ENCODE results near the gene AGPAT3.

Gene AGPAT3

DNA sequence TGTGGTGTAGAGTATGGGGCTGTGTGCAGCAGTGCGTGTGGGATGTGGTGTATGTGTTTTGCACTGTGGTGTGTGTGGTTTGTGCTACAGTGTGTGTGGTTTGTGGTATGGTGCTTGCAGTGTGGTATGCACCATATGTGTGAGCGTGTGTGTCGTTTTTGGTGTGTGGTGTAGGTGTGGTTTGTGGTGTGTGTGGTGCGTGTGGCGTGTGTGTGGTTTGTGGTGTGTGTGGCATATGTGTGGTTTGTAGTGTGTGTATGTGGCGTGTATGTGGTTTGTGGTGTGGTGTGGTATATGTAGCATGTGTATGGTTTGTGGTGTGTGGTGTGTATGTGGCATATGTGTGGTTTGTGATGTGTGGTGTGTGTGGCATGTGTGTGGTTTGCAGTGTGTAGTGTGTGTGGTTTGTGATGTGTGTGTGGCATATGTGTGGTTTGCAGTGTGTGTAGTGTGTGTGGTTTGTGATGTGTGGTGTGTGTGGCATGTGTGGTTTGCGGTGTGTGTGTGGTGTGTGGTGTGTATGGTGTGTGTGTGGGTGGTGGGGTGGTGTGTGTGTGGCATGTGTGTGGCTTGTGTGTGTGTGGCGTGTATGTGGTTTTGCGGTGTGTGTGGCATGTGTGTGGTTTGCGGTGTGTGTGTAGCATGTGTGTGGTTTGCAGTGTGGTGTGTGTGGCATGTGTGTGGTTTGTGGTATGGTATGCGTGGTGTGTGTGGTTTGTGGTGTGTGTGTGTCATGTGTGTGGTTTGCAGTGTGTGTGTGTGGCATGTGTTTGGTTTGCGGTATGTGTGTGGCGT is 93.5 kb downstream of the AGPAT3 start:
- no peak for FAIRE-seq

DNA sequence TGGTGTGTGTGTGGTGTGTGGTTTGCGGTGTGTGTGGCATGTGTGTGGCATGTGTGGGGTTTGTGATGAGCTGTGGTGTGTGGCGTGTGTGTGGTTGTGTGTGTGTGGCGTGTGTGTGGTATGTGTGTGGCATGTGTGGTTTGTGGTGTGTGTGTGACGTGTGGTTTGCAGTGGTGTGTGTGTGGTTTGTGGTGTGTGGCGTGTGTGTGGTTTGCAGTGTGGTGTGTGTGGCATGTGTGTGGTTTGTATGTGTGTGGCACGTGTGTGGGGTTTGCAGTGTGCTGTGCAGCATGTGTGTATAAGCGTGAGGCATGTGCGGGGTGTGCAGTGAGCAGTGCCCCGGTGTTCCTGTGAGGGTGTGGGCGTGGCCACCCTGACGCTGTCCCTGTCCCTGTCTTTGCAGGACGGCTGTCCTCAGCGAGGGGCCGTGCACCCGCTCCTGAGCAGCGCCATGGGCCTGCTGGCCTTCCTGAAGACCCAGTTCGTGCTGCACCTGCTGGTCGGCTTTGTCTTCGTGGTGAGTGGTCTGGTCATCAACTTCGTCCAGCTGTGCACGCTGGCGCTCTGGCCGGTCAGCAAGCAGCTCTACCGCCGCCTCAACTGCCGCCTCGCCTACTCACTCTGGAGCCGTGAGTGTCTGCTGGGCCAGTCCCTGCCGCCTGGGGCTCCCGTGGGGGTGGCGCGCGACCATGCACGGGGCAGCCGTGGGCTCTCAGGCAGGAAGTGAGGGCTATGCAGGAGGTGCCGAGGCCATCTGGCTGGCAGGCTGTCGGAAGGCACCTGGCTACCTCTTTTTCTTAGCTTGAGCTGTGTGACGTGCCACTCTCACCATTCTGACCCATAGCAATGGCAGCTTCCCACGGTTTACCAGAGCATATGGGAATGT is 94.5 kb downstream of the AGPAT3 start:
- FAIRE-seq, result no peak

DNA sequence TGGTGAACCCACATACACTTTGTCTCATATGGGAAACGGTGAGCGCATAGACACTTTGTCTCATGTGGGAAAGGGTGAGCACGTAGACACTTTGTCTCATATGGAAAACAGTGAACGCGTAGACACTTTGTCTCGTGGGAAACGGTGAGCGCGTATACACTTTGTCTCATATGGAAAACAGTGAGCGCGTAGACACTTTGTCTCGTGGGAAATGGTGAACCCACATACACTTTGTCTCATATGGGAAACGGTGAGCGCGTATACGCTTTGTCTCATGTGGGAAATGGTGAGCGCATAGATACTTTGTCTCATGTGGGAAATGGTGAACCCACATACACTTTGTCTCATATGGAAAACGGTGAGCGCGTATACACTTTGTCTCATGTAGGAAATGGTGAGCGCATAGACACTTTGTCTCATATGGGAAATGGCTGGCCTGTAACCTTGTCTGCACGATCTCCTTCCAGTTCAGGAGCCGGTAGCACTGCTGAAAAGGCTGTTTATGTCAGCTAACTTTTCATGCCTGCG is 96.4 kb downstream of the AGPAT3 start:
- no peak for FAIRE-seq

DNA sequence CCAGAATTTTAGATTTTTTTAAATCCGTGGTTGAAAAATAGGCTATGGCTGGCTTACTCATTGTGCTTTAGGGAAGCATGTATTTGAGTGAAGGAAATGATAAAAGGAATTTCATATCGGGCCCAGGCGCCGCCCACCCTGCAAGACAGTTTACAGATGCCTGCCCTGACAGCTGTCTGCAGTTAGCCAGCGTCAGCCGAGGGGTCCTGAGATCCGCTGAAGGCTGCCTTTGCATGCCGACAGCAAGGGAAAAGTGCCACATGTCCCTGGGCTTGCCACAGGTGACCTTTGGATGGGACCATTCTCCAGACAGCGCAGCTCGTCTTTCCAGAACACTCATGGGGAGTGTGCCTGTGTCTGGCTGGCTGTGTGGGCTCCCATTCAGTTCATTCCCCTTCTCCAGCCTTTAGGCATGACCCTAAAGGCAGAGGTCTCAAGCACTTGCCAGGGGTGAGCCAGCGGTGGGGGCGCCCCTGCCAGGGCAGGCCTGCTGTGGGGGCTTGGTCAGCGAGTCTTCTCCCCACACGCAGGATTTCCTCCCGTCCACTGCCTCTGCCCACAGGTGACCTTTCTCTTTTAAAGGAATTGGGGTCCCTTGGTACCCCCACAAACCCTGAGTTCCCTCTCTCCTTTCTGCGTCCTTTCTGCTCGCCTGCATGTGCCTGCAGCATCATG is 101.0 kb downstream of the AGPAT3 start:
- no peak for FAIRE-seq

DNA sequence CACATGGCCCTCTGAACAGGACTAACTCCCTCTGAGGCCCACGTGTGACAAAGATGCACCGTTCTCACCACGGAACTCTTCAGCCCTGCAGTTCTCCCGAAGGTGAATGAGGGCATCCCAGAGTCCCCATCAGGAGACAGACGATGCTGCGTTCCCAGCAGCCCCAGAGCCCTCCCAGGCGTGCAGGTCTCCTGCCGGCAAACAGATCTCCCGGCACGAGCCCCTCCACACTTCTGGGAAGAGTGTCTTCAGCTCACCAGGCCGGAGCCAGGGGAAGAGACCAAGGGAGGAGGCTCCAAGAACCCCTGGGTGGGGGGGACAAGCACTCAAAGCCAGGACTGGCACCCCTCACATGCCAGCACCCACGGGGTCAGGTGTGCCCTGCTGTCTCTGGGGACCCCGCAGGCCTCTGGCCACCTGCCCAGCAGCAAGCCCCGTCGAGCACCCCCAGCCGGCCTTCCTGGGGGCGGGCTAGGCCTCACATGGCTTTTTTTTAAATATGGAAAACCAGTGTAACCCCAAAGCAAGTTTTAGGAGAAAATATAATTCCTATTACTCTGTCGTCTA is 102.0 kb downstream of the AGPAT3 start:
- FAIRE-seq, result no peak

DNA sequence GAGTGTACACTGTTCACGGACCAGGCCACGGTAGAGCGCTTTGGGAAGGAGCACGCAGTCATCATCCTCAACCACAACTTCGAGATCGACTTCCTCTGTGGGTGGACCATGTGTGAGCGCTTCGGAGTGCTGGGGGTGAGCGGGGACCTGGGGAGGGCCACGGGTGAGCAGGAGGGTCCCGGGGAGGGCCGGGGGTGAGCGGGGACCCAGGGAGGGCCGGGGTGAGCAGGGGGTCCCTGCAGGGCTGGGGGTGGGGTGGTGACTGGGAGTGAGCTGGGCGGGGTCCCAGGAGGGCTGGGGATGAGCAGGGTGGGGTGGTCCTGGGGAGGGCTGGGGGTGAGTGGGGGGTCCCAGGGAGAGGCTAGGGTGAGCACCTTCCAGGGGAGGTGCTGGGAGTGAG is 103.0 kb downstream of the AGPAT3 start:
- FAIRE-seq, result no peak

DNA sequence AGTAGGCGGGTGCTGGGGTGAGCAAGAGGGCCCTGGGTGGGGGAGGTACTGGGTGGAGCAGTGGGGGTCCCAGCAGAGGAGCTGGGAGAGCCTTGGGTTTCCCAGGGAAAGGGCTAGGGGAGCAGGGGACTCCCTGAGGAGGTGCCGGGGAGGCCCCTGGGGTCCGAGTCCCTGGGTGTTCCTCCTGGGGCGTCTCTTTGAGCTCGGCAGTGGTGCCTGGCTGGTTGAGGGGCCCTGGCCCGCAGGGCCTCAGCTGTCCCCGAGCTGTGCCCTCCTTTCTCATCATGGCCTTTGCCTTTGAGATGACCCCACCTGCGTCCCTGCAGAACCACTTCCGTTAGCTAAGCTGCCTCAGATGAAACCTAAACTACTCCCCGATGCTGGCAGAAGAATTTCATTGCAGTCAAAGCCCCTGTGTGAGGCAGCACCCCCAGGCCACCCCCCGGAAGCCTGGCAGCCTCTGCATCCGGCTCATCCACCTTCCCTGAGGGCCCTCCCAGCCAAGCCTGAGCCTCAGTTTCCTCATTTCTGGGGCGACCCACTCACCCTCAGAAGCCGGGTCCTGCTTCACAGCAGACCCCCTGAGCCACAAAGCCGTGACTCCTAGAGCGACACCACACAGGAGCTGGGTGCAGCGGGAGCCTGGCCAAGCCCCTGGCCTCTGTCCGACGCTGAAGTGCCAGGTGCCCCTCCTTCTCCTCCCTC is 103.5 kb downstream of the AGPAT3 start:
- FAIRE-seq, result no peak

DNA sequence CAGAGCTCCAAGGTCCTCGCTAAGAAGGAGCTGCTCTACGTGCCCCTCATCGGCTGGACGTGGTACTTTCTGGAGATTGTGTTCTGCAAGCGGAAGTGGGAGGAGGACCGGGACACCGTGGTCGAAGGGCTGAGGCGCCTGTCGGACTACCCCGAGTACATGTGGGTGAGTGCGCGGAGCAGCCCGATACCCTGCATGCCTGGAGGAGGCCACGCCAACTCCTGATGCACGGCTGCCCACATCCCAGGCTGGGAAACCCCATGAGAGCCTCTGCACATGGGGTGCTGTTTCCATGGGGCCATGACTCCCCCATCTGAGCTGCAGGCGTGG is 104.1 kb downstream of the AGPAT3 start:
- FAIRE-seq, result no peak

DNA sequence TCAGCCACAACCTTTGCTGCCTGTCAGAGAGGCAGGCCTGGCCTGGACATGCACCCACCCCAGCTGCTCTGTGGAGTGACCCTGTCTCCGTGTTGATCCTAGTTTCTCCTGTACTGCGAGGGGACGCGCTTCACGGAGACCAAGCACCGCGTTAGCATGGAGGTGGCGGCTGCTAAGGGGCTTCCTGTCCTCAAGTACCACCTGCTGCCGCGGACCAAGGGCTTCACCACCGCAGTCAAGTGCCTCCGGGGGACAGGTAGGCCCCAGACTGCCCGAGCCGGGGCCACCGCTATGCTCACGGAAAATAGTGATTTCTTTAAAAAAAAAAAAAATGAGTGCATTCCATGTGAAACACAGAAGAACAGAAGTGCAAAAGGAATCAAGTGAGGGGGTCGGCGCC is 105.5 kb downstream of the AGPAT3 start:
- no peak for FAIRE-seq

DNA sequence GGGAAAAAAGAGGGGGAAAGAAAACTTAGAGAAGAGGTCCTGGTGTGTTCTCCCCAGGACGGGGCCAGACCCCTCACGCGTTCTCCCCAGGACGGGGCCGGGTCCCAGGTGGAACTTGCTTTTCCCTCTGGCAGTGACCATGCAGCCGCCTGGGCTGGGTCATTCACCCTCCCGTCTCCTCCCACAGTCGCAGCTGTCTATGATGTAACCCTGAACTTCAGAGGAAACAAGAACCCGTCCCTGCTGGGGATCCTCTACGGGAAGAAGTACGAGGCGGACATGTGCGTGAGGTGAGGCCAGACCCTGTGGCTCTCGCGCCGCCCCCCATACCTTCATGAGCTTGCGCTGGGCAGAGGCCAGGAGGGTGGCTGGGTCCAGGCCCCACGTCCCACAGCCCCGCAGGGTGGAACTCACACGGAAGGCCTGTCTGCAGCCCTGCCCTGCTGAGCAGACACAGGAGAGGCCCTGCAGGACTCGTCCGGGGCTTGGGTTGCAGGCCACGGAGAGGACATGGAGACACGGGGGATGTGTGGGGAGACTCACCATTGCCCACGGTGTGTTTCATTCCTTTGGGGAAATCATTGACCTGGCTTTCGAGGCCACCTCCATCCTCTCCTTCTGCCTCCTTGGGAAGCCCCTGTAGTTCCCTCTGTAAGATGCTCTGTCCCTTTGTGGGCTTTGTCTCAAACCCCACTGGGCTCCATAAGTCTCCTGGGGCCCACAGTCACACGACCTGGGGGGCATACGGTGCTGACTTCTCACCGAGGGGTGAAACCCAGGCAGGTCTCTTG is 106.4 kb downstream of the AGPAT3 start:
- FAIRE-seq, result no peak

DNA sequence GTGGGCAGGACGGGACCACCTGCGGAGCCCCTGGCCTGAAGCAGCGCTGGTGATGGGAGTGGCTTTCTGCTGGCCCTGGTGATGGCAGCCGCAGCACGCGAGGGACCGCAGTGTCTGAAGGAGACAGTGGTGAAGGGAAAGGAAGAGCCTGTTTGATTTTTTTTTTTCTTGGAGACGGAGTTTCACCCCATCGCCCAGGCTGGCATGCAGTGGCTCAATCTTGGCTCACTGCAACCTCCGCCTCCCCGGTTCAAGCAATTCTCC is 106.9 kb downstream of the AGPAT3 start:
- FAIRE-seq, result no peak

DNA sequence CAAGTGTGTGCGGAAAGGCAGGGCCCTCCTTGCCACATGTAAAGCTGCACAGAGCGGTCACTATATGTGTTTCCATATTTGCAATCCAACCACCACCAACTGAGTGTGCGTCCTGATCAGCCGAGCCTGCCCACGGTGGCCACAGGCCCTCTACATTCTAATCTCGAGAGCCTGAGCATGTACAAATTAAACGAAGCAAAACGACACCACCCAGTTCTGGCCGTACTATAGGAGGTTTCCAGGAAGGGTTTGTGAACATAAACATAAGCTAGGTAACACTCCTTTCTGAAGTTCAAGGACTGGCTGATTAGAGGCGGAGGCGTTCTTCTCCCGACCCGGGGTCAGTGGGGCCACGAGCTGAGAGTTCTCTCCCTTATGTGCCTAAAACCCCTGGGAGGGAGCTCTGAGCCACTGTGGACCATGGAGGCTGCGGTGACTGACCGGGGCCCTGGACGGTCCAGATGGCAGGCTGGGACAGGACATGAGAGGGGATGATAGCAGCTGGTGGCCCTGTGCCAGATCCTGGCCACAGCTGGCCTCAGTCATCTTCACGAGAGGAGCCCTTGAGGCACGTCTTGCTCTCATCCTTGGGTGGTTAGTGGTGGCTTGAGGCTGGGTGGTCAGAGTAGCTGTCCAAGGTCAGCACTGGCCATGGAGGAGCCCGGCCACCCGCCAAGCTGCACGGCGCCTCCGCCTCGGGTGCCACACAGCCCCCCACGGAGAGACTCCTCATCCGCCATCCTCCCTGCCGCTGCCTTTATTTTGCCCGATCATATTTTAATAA is 108.0 kb downstream of the AGPAT3 start:
- FAIRE-seq, result no peak

DNA sequence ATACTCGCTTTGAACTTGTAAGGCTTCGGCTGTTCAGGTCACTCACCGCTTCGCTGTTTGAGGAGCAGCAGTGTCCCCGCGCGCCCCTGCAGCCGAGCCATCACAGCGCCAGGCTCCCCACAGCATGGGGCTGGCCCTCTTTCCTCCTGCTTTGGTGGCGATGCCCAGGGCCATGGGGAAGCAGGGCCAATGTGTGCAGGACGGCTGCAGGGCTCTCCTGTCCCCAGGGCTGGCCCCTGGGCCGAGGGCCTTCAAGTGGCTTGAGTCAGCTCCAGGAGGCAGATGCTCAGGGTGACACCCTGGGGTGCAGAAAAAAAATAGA is 108.6 kb downstream of the AGPAT3 start:
- no peak for FAIRE-seq

DNA sequence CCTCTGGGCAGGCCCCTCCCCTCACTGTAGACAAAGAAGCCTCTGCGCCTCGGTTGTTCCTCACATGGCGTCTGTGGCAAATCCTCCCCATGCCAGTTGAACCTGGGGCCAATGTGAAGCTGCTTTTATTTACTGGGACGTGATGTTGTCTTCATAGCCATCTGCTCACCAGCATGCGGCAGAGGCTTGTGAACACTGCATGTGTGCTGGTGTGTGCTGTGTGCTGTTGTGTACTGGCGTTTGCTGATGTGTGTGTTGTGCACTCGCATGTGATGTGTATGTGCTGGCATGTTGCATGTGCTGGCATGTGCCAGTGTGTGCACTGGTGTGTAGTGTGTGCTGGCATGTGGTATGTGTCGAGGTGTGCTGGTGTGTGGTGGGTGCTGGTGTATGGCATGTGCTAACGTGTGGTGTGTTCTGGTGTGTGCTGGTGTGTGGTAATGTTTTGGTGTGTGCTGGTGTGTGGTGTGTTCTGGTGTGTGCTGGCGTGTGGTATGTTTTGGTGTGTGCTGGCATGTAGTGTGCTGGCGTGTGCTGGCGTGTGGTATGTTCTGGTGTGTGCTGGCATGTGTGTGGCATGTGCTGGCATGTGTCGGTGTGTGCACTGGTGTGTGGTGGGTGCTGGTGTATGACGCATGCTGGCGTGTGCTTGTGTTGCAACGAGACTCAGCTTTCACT is 109.9 kb downstream of the AGPAT3 start:
- FAIRE-seq, result no peak

DNA sequence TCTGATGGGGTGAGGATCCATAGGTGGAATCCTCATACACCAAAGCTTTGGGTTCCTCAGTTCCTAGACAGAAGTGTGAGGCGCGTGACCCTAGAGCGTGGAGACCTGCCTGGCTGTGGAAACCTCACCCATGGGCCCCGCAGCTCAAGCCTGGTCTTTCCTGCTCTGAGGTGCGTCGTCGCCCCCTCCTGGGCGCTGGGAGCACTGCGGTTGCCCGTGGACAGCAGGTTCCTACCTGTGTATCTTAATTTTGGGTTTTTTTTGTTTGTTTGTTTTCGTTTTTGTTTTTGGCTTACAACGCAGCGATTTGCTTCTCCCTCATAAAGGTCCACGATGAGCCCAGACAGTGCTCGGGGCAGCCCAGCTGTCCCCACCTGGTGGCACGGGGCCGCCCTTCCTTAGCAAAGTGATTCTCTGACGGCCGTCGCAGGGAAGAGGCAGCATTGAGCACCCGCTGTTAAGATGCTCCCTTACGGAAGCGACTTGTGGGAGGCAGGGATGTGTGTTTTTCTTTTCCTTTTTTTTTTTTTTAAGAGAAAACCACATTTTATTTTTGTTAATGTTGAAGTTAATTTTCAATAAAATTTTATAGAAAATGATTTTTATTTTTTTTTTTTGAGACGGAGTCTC is 110.6 kb downstream of the AGPAT3 start:
- FAIRE-seq, result no peak

DNA sequence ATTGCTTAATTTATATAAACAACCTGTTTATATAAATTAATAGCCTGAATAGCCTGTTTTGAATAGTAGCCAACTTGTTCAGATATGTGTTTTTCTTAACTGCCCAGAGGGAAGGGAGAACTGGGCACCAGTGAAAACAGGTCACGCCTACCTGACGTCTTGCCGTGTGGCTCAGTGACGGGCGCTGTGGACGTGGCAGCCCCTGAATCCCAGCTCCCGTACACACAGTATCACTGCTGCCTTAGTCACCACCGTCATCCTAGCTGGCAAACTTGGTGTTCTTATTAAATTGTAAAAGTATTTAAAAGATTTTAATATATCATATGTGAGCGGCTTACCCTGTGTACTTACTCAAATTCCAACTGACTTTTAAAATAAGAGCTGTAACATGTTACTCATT is 111.6 kb downstream of the AGPAT3 start:
- no peak for FAIRE-seq

DNA sequence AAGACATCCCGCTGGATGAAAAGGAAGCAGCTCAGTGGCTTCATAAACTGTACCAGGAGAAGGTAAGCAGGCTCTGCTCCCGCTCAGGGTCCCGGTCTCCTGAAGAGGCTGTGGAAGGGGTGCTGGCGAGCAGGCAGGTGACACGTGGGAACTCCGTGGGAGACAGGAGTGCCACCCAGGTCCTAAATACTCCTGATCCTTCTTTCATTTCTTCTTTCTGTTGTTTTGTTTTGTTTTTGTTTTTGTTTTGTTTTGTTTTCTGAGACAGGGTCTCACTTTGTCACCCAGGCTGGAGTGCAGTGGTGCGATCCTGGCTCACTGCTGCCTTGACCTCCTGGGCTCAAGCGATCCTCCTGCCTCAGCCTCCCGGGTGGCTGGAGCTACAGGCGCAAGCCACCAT is 113.0 kb downstream of the AGPAT3 start:
- no peak for FAIRE-seq

DNA sequence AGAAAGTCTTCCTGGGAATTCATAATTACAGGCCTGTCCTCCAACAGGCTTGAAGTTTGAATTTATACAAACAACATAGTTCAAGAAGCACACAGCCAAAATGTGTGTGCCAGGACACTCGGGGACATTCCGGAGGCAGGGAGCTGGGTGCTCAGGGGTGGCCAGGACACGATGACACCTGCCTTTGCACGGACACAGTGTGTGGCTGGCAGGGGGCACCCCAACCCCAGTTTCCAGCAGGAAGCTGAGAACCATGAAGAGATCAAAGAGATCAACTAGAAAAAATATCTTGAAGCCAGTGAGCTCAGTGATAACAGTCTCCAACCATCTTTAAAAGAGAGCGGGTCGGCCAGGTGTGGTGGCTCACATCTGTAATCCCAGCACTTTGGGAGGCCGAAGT is 114.6 kb downstream of the AGPAT3 start:
- FAIRE-seq, result no peak

DNA sequence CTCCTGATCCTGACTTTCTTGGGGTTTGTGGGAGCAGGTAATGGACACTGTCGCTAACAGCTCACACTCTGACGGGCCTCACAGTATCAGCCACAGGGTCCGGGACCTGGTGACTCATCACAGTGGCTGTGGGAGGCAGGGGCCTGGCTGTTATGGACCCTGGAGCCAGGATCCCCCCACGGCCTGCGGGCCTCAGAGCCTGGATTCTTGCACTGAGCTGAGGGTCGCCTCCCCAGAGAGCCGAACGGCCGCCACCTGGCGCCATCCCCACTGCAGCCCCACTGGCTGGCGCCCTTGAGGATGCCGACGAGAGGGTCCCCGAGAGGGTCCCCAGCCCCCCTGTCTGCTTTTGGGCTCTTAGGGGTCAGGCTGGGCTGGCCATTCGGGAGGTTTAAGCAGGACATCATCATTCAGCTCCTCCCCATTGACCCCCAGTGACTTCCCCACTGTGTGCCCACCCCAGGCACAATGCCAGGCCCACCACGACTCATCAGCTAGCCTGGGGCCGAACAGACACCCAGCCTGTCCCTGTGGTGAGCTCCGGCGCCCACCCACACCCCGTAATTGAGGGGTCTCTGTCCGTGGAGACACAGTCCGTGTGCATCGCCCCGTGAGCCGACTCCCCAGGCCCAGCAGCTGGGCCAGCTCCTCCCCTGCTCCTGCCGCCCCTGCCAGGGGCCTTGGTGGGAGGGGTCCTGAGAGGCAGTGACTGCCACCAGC is 116.3 kb downstream of the AGPAT3 start:
- no peak for FAIRE-seq

DNA sequence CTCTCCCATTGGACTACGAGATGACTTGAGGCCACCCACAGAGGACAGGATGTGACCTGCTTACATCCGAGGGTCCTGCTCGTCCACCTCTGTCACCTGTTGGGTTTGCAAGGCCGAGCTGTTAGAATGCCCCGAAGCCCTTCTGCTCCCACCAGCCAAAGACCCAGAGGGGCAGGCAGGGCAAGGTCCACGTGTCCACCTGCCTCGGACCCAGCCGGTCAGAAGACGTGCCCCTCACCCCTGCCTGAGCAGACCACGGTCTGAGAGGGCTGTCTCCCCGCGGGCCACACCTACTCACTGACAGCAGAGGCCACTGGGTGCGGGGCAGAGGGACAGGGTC is 116.8 kb downstream of the AGPAT3 start:
- FAIRE-seq, result no peak

Data from A204.1 (cell line).